GM12878 (cell line): Measurements from ENCODE around the gene ZNF627. TPM values are rescaled to one million over a fixed set of nuclear protein-coding genes. Genes with fewer than 3 reads are reported as not detected.
A peak's percentile ranks its signal among the peaks of the same experiment; 100 is the strongest.

Experiments
- CBX3 ChIP-seq: fragments of 200-600 bp; sonication (generic); IDR thresholded peaks from 2 replicates; pipeline ENCODE4 v1.6.1; 2016; ENCODE audit warnings: low read depth, borderline replicate concordance
- CREM ChIP-seq: IDR thresholded peaks from 2 replicates; pipeline ENCODE4 v1.6.1; 2014; ENCODE audit warnings: antibody characterized with exemption, low read depth
- ELK1 ChIP-seq: IDR thresholded peaks from 2 replicates; pipeline ENCODE4 v1.6.1; 2012; ENCODE audit warnings: low read depth, low read length, improper control_type of control experiment
- ESRRA ChIP-seq: IDR thresholded peaks from 2 replicates; pipeline ENCODE4 v1.6.1; 2012; ENCODE audit warnings: mild to moderate bottlenecking, low read length, improper control_type of control experiment
- HDAC2 ChIP-seq: fragments of 200-600 bp; sonication (generic); IDR thresholded peaks from 2 replicates; pipeline ENCODE4 v1.6.1; 2017
- HDGF ChIP-seq: fragments of 450-650 bp; IDR thresholded peaks from 2 replicates; pipeline ENCODE4 v1.6.1; 2016; ENCODE audit warnings: antibody characterized with exemption
- IKZF2 ChIP-seq, 2 experiments: fragments of 450-650 bp; IDR thresholded peaks; 2 replicates each; pipeline ENCODE4 v1.6.1; 2017; ENCODE audit warnings: mild to moderate bottlenecking in 2 of 2, moderate library complexity in 2 of 2
- KAT2A ChIP-seq: conservative IDR thresholded peaks from 2 replicates; pipeline ENCODE4 v1.6.1; 2011; ENCODE audit warnings: low read depth, low read length; ENCODE audit not compliant: control insufficient read depth
- MAX ChIP-seq: IDR thresholded peaks from 2 replicates; pipeline ENCODE4 v1.6.1; 2012; ENCODE audit warnings: low read depth, low read length, improper control_type of control experiment
- MTA2 ChIP-seq: fragments of 450-650 bp; IDR thresholded peaks from 2 replicates; pipeline ENCODE4 v1.6.1; 2016; ENCODE audit warnings: low read depth, mild to moderate bottlenecking, moderate library complexity
- NFIC ChIP-seq: IDR thresholded peaks from 2 replicates; pipeline ENCODE4 v1.6.1; 2012; ENCODE audit warnings: low read depth, mild to moderate bottlenecking, inconsistent platforms, low read length, moderate library complexity
- NRF1 ChIP-seq: conservative IDR thresholded peaks from 2 replicates; pipeline ENCODE4 v1.6.1; 2011; ENCODE audit warnings: mild to moderate bottlenecking, low read depth, low read length, improper control_type of control experiment
- PML ChIP-seq: IDR thresholded peaks from 2 replicates; pipeline ENCODE4 v1.6.1; 2012; ENCODE audit warnings: low read length, inconsistent platforms
- POLR2AphosphoS5 ChIP-seq: IDR thresholded peaks from 2 replicates; pipeline ENCODE4 v1.6.1; 2011; ENCODE audit warnings: mild to moderate bottlenecking, low read length, inconsistent platforms
- RB1 ChIP-seq: fragments of 450-650 bp; formaldehyde crosslinking; IDR thresholded peaks from 2 replicates; pipeline ENCODE4 v1.6.1; 2017; ENCODE audit warnings: mild to moderate bottlenecking, borderline replicate concordance
- RELB ChIP-seq: fragments of 450-650 bp; IDR thresholded peaks from 2 replicates; pipeline ENCODE4 v1.6.1; 2017; ENCODE audit warnings: low read depth, mild to moderate bottlenecking, moderate library complexity
- REST ChIP-seq: IDR thresholded peaks from 2 replicates; pipeline ENCODE4 v1.6.1; 2012; ENCODE audit warnings: mild to moderate bottlenecking, low read depth, low read length
- SMAD5 ChIP-seq: IDR thresholded peaks from 2 replicates; pipeline ENCODE4 v1.6.1; 2016; ENCODE audit warnings: antibody characterized with exemption, low read depth
- SREBF2 ChIP-seq: IDR thresholded peaks from 2 replicates; pipeline ENCODE4 v1.6.1; 2012; ENCODE audit warnings: mild to moderate bottlenecking, low read length
- SRF ChIP-seq, 2 experiments: IDR thresholded peaks; 2 replicates each; pipeline ENCODE4 v1.6.1; 2011; ENCODE audit warnings: low read depth in 2 of 2, low read length in 2 of 2, mild to moderate bottlenecking in 1 of 2, moderate library complexity in 1 of 2
- TAF1 ChIP-seq: IDR thresholded peaks from 2 replicates; pipeline ENCODE4 v1.6.1; 2011; ENCODE audit warnings: mild to moderate bottlenecking, low read depth, low read length, borderline replicate concordance
- ZBTB4 ChIP-seq: fragments of 450-650 bp; formaldehyde crosslinking; IDR thresholded peaks from 2 replicates; pipeline ENCODE4 v1.4.0; 2022; ENCODE audit warnings: mild to moderate bottlenecking, moderate library complexity
- ZNF207 ChIP-seq: fragments of 450-650 bp; IDR thresholded peaks from 2 replicates; pipeline ENCODE4 v1.6.1; 2014; ENCODE audit warnings: antibody characterized with exemption, mild to moderate bottlenecking, borderline replicate concordance
- ZNF622 ChIP-seq: fragments of 450-650 bp; IDR thresholded peaks from 2 replicates; pipeline ENCODE4 v1.6.1; 2017; ENCODE audit warnings: mild to moderate bottlenecking, inconsistent platforms
- polyA plus RNA-seq, 11 experiments: library from polyadenylated mRNA; depleted of rRNA in 4 of 11; unstranded in 6 of 11; stranded (reverse) in 5 of 11; fragments of >200 nt; fragmentation: Nextera tagmentation in 4 of 11; fragmentation: Illumina TruSeq in 1 of 11; extraction: Ambion mirVana in 4 of 11; extraction: Trizol in 1 of 11; gene quantifications; 1 replicate in 1 of 11; 2 replicates in 10 of 11; pipeline versions ENCODE4 v1.2.1 to v1.2.3, GENCODE V29; 2011 to 2016; ENCODE audit warnings: inconsistent platforms in 2 of 11, missing spikeins in 2 of 11, low read depth in 1 of 11
- total RNA-seq, 4 experiments: library from RNA; depleted of rRNA in 3 of 4; stranded (reverse); fragments of >200 nt in 3 of 4; fragmentation: Illumina TruSeq in 1 of 4; extraction: Trizol in 1 of 4; gene quantifications; 2 replicates each; pipeline versions ENCODE4 v1.2.1 to v1.2.3, GENCODE V29; 2013 to 2021

Gene ZNF627
- total and polyA plus RNA-seq, 10 of the 15 experiments (the other 5 are each of a cell fraction or from before 2014, with no cell fraction given) = 5.1 to 13.7 (median 10.2) TPM

GRCh38 chr19:11574689-11575088, 22.6 kb upstream of the ZNF627 start (continued):
- TF ChIP-seq NFIC = no peak
- TF ChIP-seq SREBF2 = no peak
- no peak for TF ChIP-seq POLR2AphosphoS5
- TF ChIP-seq TAF1 = no peak
- no peak for TF ChIP-seq REST
- TF ChIP-seq ZNF622 = no peak
- no peak for TF ChIP-seq MAX
- no peak for TF ChIP-seq RB1
- TF ChIP-seq IKZF2 (IDR thresholded peaks at IDR 0.05) = peak in 1 of 2 experiments; percentile 23; a peak in 2 of 4 replicates
- TF ChIP-seq ZBTB4 (CRISPR knock-in tag) = no peak
- TF ChIP-seq ESRRA = no peak
- TF ChIP-seq SRF (IDR thresholded peaks at IDR 0.05; ENCODE audit: low read depth in 2 of 2, low read length in 2 of 2) = no peak
- TF ChIP-seq ZNF207 = no peak
- no peak for TF ChIP-seq HDAC2
- TF ChIP-seq SMAD5 = no peak
- TF ChIP-seq KAT2A = no peak
- TF ChIP-seq CBX3 = no peak
- TF ChIP-seq RELB = no peak
- no peak for TF ChIP-seq HDGF
- no peak for TF ChIP-seq ELK1
- TF ChIP-seq MTA2 = peak; percentile 63; the same call in 1 of the 2 replicates
- TF ChIP-seq NRF1 = no peak
- TF ChIP-seq CREM = no peak
- no peak for TF ChIP-seq PML
